Erythroblast (primary cell): ENCODE results near the gene ZDHHC19.

Source experiments
- GATA1 ChIP-seq: IDR thresholded peaks from 2 replicates; pipeline ENCODE4 v1.6.1; 2011; ENCODE audit warnings: low read depth, mild to moderate bottlenecking, control low read depth, low read length, moderate library complexity
- POLR2A ChIP-seq: IDR thresholded peaks from 2 replicates; pipeline ENCODE4 v1.6.1; 2011; ENCODE audit warnings: mild to moderate bottlenecking, low read length

DNA sequence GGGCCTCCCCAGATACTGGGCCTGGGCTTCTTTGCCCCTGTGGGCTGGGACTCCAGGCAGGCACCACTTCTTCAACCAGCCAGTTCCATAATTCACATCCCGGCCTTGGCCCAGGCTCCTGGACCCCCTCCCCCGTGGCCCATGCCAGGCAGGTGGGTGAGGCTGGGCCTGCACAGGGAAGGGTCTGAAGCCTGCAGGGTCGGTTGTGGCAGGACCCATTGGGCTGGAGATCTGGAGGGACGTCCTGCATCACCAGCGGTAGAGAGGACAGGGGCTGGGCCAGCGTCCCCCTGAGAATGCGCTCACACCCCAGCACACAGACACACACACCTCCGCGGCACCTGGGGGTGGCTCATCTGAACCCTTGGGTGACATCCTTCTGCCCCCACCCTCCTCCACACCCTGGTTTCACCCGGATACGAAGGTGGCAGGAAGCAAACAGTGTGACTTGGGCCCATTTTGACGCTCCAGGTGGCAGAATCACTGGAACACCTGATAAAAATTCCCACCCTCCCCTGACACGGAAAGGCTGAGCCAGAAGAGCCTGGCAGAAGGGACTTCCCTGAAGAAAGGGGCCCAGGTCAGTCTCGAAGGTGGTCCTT is 15.4 kb downstream of the ZDHHC19 start:
- TF ChIP-seq POLR2A (no peak), GATA1 (no peak)
